ENCODE data around the gene C1GALT1C1L. TPM values are rescaled to one million over a fixed set of nuclear protein-coding genes. Genes with fewer than 3 reads are reported as not detected.

C1GALT1C1L gene
- total RNA-seq, 1 experiment from 2014 or later, result not detected

DNA sequence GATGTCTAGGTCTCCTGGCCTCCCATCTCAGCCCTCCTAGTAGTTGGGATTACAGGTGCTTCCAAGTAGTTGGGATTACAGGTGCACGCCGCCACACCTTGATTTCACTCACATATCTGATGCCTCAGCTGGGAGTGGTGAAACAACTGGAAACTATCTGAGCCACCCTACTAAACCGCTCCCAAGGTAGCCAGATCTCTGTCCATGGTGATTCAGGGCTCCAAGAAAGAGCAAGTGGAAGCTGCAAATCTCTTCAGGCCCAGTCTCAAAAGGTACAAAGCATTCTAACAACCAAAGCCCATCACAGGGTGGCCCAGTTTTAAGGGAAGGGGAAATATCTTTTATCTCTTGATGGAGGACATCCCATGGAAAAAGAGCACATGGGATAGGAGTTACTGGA, 19.0 kb downstream of the C1GALT1C1L start:
- CTCF ChIA-PET, result no interaction called here
- BruUV-seq (replicated peaks), result no TSS peak
- no peak for ATAC-seq

DNA sequence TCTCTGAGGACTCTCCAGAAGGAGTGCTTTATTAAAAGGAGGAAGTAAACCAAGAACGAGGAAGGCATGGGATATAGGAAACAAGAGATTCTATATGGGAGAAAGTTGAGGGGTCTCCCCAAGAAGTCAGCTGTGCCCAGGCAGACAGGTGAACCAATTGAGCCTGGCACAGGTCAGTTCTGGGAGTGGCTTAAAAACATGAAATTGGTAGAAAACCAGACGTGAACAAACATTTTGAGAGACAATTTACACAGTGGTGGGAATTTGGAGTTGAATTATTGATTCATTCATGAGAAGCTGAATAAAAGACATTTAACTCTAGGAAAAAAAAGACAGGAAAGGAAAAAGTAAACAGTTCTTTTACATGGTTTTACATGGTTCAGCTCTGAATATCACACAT, 22.7 kb downstream of the C1GALT1C1L start:
- no peak overlapping the region for H3K27ac ChIP-seq (ENCODE audit: low read length)
- no peaks in the 10 kb centered on the region for H3K4me1 ChIP-seq (ENCODE audit: insufficient read depth, low read length)
- no peak overlapping the region for H3K9ac ChIP-seq (ENCODE audit: low read length)
- H3K9me2 ChIP-seq (replicated peaks; ENCODE audit: low read length), result no peaks in the 10 kb centered on the region
- ChIA-PET CTCF (no interaction called here), POLR2A (ENCODE audit: unreplicated experiment) (no interaction called here)
- BruUV-seq (replicated peaks), result no TSS peak
- H3K9me3 ChIP-seq (ENCODE audit: low read length), result no peaks in the 10 kb centered on the region
- no peak for TF ChIP-seq EZH2phosphoT487 (IDR thresholded peaks at IDR 0.05; ENCODE audit: borderline replicate concordance, low read length)
- TF ChIP-seq EZH2 (IDR thresholded peaks at IDR 0.05; ENCODE audit: low read length, unreplicated experiment), result no peak
- TF ChIP-seq CTCF (conservative IDR thresholded peaks at IDR 0.05; ENCODE audit: low read depth, low read length), result no peak
- DNase-seq, result no peak
- intact Hi-C loops (cut with micrococcal nuclease), result no loop called here
- H3K4me2 ChIP-seq (ENCODE audit: low read length), result no peak overlapping the region
- H3K36me3 ChIP-seq (ENCODE audit: low read depth, low read length), result no peaks in the 10 kb centered on the region
- no peaks in the 10 kb centered on the region for H3K79me2 ChIP-seq (ENCODE audit: low read length)
- H2AFZ ChIP-seq (ENCODE audit: low read length), result no peak overlapping the region
- H4K20me1 ChIP-seq (ENCODE audit: low read length), result no peaks in the 10 kb centered on the region
- H3F3A ChIP-seq (ENCODE audit: low read length, unreplicated experiment), result no peaks in the 10 kb centered on the region
- no peak for ATAC-seq
- no peaks in the 10 kb centered on the region for H3K27me3 ChIP-seq (ENCODE audit: low read length)
- no peak overlapping the region for H3K4me3 ChIP-seq (ENCODE audit: low read length)

More for the DNA sequence above, 19.0 kb downstream of the C1GALT1C1L start:
- no peak overlapping the region for H3K4me2 ChIP-seq (ENCODE audit: low read length)
- no peaks in the 10 kb centered on the region for H4K20me1 ChIP-seq (ENCODE audit: low read length)
- no peak overlapping the region for H2AFZ ChIP-seq (ENCODE audit: low read length)
- intact Hi-C loops (cut with micrococcal nuclease), result no loop called here
- POLR2A ChIA-PET (ENCODE audit: unreplicated experiment), result no interaction called here
- TF ChIP-seq CTCF (conservative IDR thresholded peaks at IDR 0.05; ENCODE audit: low read depth, low read length) (no peak), EZH2 (IDR thresholded peaks at IDR 0.05; ENCODE audit: low read length, unreplicated experiment) (no peak), EZH2phosphoT487 (IDR thresholded peaks at IDR 0.05; ENCODE audit: borderline replicate concordance, low read length) (no peak)
- H3K27me3 ChIP-seq (ENCODE audit: low read length), result no peaks in the 10 kb centered on the region
- H3K27ac ChIP-seq (ENCODE audit: low read length), result no peak overlapping the region
- no peak for DNase-seq
- no peaks in the 10 kb centered on the region for H3K9me2 ChIP-seq (replicated peaks; ENCODE audit: low read length)
- H3K4me3 ChIP-seq (ENCODE audit: low read length), result no peak overlapping the region
- H3K4me1 ChIP-seq (ENCODE audit: insufficient read depth, low read length), result no peaks in the 10 kb centered on the region
- no peaks in the 10 kb centered on the region for H3F3A ChIP-seq (ENCODE audit: low read length, unreplicated experiment)
- no peaks in the 10 kb centered on the region for H3K79me2 ChIP-seq (ENCODE audit: low read length)
- H3K36me3 ChIP-seq (ENCODE audit: low read depth, low read length), result no peaks in the 10 kb centered on the region
- H3K9me3 ChIP-seq (ENCODE audit: low read length), result no peaks in the 10 kb centered on the region
- H3K9ac ChIP-seq (ENCODE audit: low read length), result no peak overlapping the region

- no peak overlapping the region for H3K4me3 ChIP-seq (ENCODE audit: low read length)
- intact Hi-C loops (cut with micrococcal nuclease), result no loop called here
- no TSS peak for BruUV-seq (replicated peaks)
Measured at GRCh38 chr2:43648994-43649701, 27.1 kb downstream of the C1GALT1C1L start.

More at GRCh38 chr2:43648994-43649701, 27.1 kb downstream of the C1GALT1C1L start:
- Histone ChIP-seq H3K9me3 (ENCODE audit: low read length) (no peaks in the 10 kb centered on the region), H3K9ac (ENCODE audit: low read length) (no peak overlapping the region), H3F3A (ENCODE audit: low read length, unreplicated experiment) (no peaks in the 10 kb centered on the region), H4K20me1 (ENCODE audit: low read length) (no peaks in the 10 kb centered on the region), H3K36me3 (ENCODE audit: low read depth, low read length) (no peaks in the 10 kb centered on the region), H2AFZ (ENCODE audit: low read length) (no peak overlapping the region), H3K27ac (ENCODE audit: low read length) (no peak overlapping the region), H3K27me3 (ENCODE audit: low read length) (no peaks in the 10 kb centered on the region), H3K4me2 (ENCODE audit: low read length) (no peak overlapping the region), H3K9me2 (replicated peaks; ENCODE audit: low read length) (no peaks in the 10 kb centered on the region), H3K4me1 (ENCODE audit: insufficient read depth, low read length) (no peaks in the 10 kb centered on the region), H3K79me2 (ENCODE audit: low read length) (no peaks in the 10 kb centered on the region)
- no peak for ATAC-seq
- TF ChIP-seq EZH2phosphoT487 (IDR thresholded peaks at IDR 0.05; ENCODE audit: borderline replicate concordance, low read length) (no peak), CTCF (conservative IDR thresholded peaks at IDR 0.05; ENCODE audit: low read depth, low read length) (no peak), EZH2 (IDR thresholded peaks at IDR 0.05; ENCODE audit: low read length, unreplicated experiment) (no peak)
- POLR2A ChIA-PET (ENCODE audit: unreplicated experiment), result no interaction called here
- DNase-seq, result no peak
- CTCF ChIA-PET, result no interaction called here

Data from PC-3 (cell line).